AG10803 (cell line): Measurements from ENCODE around the gene ADGRL3.

Experiments
- DNase-seq: peaks from one replicate; pipeline ENCODE4 v3.0.0; 2010; ENCODE audit warnings: low read depth
- H3K4me3 ChIP-seq: 2 replicates; pipeline ENCODE4 v1.5.1; 2011; ENCODE audit warnings: mild to moderate bottlenecking, low read length, control low read depth
- TF ChIP-seq, protein P1 (sequence below): conservative IDR thresholded peaks from 2 replicates; pipeline ENCODE4 v1.5.1; 2011; ENCODE audit warnings: mild to moderate bottlenecking, low read length, control low read depth, inconsistent platforms

ADGRL3 gene

DNA sequence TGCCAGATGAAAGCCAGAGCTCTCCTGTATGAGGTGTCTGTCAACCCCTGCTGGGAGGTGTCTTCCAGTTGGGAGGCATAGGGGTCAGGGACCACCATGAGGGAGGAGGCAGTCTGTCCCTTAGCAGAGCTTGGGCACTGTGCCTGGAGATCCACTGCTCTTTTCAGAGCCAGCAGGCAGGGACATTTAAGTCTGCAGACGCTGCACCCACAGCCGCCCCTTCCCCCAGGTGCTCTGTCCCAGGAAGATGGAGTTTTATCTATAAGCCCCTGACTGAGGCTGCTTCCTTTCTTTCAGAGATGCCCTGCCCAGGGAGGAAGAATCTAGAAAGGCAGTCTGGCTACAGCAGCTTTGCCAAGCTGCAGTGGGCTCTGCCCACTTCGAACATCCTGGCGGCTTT is 893.6 kb downstream of the ADGRL3 start:
- DNase-seq: no peak
- TF ChIP-seq, protein P1, sequence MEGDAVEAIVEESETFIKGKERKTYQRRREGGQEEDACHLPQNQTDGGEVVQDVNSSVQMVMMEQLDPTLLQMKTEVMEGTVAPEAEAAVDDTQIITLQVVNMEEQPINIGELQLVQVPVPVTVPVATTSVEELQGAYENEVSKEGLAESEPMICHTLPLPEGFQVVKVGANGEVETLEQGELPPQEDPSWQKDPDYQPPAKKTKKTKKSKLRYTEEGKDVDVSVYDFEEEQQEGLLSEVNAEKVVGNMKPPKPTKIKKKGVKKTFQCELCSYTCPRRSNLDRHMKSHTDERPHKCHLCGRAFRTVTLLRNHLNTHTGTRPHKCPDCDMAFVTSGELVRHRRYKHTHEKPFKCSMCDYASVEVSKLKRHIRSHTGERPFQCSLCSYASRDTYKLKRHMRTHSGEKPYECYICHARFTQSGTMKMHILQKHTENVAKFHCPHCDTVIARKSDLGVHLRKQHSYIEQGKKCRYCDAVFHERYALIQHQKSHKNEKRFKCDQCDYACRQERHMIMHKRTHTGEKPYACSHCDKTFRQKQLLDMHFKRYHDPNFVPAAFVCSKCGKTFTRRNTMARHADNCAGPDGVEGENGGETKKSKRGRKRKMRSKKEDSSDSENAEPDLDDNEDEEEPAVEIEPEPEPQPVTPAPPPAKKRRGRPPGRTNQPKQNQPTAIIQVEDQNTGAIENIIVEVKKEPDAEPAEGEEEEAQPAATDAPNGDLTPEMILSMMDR: no peak

DNA sequence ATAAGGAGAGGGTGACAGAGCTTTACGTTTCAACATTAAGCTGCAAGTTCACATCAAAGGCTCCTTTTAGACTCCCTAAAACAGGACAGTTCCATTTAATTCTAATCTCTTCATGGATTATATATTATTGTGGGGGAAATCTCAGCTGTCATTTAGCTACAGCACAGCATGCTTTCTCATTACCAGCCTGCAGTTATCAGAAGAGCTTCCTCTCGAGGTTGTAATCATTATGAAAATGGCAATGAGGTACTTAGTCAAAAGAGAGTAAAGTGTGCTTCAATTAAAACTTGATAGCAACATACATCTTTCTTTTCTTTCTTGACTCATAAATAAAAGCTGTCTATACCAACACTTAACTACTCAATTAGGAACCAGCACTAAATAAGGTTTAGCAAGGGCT is 896.8 kb downstream of the ADGRL3 start:
- DNase-seq: no peak
- H3K4me3 ChIP-seq: no peak overlapping the region
- TF ChIP-seq, protein P1: no peak

More for the DNA sequence above, 893.6 kb downstream of the ADGRL3 start:
- no peak overlapping the region for H3K4me3 ChIP-seq

DNA sequence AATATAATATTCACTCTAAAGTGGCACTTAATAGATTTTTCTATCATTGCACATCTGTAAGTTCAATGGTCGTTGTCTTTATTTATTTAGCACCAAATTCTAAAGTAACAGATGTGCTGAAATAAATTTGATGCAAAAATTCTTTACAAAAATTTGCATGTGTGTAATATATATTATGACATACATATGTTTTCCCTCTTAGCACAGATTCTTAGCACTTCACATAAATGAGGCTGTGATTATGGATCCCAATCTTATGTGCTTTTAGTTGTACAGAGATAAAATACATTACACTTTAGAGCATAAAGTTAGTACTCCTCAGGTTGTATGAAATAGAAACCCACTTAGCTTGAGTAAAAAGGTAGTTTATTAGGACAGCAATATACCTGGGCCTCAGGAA is 915.1 kb downstream of the ADGRL3 start:
- TF ChIP-seq, protein P1: no peak
- DNase-seq: no peak
- H3K4me3 ChIP-seq: no peak overlapping the region

DNA sequence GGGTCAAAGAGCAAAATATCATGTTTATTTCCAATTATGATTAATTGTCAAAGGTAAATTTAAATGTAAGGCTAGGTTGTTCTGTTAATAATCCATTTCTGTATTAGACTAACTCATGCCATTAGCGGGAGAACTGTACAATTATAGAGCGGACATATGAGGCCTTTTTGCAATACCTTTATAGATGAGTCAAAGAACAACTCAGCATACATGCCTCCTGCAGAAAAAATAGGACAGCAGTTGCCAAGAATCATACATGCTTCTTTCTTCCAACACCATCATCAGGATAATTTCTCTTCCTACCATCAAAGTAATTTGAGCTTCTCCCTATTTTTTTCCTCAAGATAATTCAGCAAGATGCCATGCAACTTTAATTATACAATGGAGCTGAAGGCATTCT is 917.8 kb downstream of the ADGRL3 start:
- H3K4me3 ChIP-seq: no peak overlapping the region
- TF ChIP-seq, protein P1: no peak
- no peak for DNase-seq

DNA sequence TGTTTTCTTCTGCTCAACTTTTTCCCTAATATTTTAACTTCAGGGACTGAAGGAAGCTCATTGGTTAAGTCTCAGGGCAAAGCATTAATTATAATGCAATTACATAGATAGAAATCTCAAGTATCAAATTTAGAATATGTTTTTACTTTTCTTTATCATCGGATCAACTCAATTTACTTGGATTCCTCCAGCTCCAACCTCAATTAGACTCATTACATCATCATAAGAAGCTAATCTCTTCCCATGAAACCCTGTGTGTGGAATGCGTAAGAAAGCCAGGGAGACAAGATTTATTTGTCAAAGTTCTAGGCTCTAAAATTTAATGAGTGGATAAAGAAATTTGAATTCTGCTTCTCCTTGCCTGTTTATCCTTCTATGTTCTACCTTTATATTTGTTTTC is 918.4 kb downstream of the ADGRL3 start:
- H3K4me3 ChIP-seq: no peak overlapping the region
- TF ChIP-seq, protein P1: no peak
- DNase-seq: no peak

DNA sequence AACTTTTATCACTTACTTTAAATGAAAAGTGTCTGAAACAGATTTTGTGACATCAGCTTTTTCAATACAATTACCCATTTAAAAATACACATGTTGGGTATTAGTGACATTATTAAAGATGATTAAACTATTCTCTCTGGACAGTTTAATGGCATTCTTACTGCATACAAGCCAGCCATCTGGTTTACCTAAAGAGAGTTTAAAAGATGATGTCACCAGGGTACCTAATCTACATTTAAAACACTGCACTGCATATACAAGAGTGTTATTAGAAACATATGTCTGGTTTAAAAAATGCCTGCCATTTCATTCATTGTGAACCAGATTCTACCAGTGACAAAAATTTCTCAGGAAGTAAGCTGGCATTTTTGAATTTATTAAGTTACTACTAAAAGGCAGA is 919.1 kb downstream of the ADGRL3 start:
- no peak overlapping the region for H3K4me3 ChIP-seq
- TF ChIP-seq, protein P1: no peak
- DNase-seq: no peak

DNA sequence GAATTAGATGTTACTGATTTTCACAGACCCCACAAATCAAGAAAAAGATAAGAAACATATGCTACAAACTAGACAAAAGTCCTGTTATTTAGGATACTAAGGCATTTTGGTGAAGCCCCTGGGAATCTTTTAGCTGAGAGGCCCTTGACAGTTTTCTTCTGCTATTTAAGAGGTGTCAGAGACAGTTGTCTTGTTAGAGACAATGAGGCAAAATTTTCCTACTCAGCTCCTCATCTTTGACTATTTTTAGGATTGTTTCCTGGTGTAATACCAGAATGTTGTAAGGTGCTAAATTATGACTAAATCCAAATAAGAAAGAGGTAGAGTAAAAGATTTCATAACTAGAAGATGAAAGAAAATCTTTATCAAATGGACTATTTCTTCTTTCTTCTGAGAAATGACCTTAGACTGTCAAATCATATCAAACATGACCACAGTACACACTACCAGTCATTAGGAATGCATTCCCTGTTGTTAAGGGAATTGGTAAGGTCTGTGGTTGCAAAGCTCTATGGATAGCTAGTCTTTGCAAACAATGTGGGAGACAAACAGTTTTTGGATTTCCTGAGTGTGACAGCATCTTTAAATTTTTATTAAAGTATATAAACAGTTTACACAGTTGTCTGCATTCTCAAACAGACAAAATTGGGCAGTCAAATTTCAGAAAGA is 926.1 kb downstream of the ADGRL3 start:
- no peak for DNase-seq
- no peak overlapping the region for H3K4me3 ChIP-seq
- TF ChIP-seq, protein P1: no peak
